GM23338 (cell line): ENCODE data around the gene HMX2.

Experiments
- CTCF ChIP-seq, 2 experiments: fragments of 200-600 bp in 1 of 2; sonication (generic) in 1 of 2; conservative IDR thresholded peaks; 2 replicates each; pipeline versions ENCODE4 v1.5.1 to v1.6.1; 2016 to 2017; ENCODE audit warnings: antibody characterized with exemption in 2 of 2, low read depth in 2 of 2, mild to moderate bottlenecking in 2 of 2, moderate library complexity in 1 of 2
- EZH2 ChIP-seq: fragments of 200-600 bp; sonication (generic); IDR thresholded peaks from one replicate; pipeline ENCODE4 v1.8.0; 2017; ENCODE audit warnings: antibody characterized with exemption, mild to moderate bottlenecking, low read depth; ENCODE audit not compliant: unreplicated experiment
- EZH2phosphoT487 ChIP-seq: fragments of 200-600 bp; sonication (generic); IDR thresholded peaks from one replicate; pipeline ENCODE4 v1.8.1; 2018; ENCODE audit warnings: antibody characterized with exemption; ENCODE audit not compliant: unreplicated experiment
- JUNB ChIP-seq: IDR thresholded peaks from one replicate; pipeline ENCODE4 v1.6.1; 2016; ENCODE audit warnings: antibody characterized with exemption; ENCODE audit not compliant: unreplicated experiment
- POLR2AphosphoS5 ChIP-seq: IDR thresholded peaks from 2 replicates; pipeline ENCODE4 v1.6.1; 2016; ENCODE audit warnings: antibody characterized with exemption, low read depth
- ZNF331 ChIP-seq: fragments of 250-450 bp; sonication (Bioruptor Pico); IDR thresholded peaks from 2 replicates; pipeline ENCODE4 v1.5.0; 2020; ENCODE audit warnings: low read depth, mild to moderate bottlenecking, moderate library complexity

- TF ChIP-seq CTCF (conservative IDR thresholded peaks at IDR 0.05; ENCODE audit: low read depth in 2 of 2) (no peak), POLR2AphosphoS5 (no peak), EZH2phosphoT487 (no peak), EZH2 (peak; percentile 93), ZNF331 (CRISPR knock-in tag) (no peak), JUNB (no peak)
These were observed 5.9 kb upstream of the HMX2 start for GRCh38 chr10:123141791-123142700.
